HCT116 (cell line): ENCODE results near the gene FGF3.

ENCODE experiments used
- POLR2A ChIP-seq: IDR thresholded peaks from 2 replicates; pipeline ENCODE4 v1.7.0; 2011; ENCODE audit warnings: borderline replicate concordance; ENCODE audit not compliant: insufficient read depth, insufficient read length; ENCODE audit errors: extremely low read depth
- POLR2AphosphoS5 ChIP-seq: IDR thresholded peaks from 2 replicates; pipeline ENCODE4 v1.6.1; 2011; ENCODE audit warnings: mild to moderate bottlenecking, low read depth, low read length, moderate library complexity
- TF ChIP-seq, protein P1 (sequence below), 3 experiments: fragments of 200-600 bp in 1 of 3; sonication (generic) in 1 of 3; IDR thresholded peaks in 2 of 3; conservative IDR thresholded peaks in 1 of 3; 2 replicates each; pipeline ENCODE4 v1.5.1; 2012 to 2017; ENCODE audit warnings: low read depth in 2 of 3, low read length in 2 of 3, antibody characterized with exemption in 1 of 3, borderline replicate concordance in 1 of 3, control low read depth in 1 of 3, mild to moderate bottlenecking in 1 of 3, mixed read lengths in 1 of 3, mixed run types in 1 of 3, moderate library complexity in 1 of 3; ENCODE audit not compliant: insufficient read depth in 1 of 3

- TF ChIP-seq, protein P1, sequence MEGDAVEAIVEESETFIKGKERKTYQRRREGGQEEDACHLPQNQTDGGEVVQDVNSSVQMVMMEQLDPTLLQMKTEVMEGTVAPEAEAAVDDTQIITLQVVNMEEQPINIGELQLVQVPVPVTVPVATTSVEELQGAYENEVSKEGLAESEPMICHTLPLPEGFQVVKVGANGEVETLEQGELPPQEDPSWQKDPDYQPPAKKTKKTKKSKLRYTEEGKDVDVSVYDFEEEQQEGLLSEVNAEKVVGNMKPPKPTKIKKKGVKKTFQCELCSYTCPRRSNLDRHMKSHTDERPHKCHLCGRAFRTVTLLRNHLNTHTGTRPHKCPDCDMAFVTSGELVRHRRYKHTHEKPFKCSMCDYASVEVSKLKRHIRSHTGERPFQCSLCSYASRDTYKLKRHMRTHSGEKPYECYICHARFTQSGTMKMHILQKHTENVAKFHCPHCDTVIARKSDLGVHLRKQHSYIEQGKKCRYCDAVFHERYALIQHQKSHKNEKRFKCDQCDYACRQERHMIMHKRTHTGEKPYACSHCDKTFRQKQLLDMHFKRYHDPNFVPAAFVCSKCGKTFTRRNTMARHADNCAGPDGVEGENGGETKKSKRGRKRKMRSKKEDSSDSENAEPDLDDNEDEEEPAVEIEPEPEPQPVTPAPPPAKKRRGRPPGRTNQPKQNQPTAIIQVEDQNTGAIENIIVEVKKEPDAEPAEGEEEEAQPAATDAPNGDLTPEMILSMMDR (IDR thresholded peaks at IDR 0.05 in 2 of 3, conservative IDR thresholded peaks at IDR 0.05 in 1 of 3; ENCODE audit: borderline replicate concordance in 1 of 3, insufficient read depth in 1 of 3, low read depth in 2 of 3, low read length in 2 of 3): no peak
- TF ChIP-seq POLR2AphosphoS5: no peak
- TF ChIP-seq POLR2A: no peak
These were observed 3.2 kb downstream of the FGF3 start for GRCh38 chr11:69815973-69816372.
